ENCODE data around the gene SLC7A4. TPM values are rescaled to one million over a fixed set of nuclear protein-coding genes. Genes with fewer than 3 reads are reported as not detected.

The SLC7A4 gene
- total and polyA plus RNA-seq, 10 of the 15 experiments (the other 5 are each of a cell fraction or from before 2014, with no cell fraction given) = 0.06 to 0.25 (median 0.14) TPM; not detected in 6

DNA sequence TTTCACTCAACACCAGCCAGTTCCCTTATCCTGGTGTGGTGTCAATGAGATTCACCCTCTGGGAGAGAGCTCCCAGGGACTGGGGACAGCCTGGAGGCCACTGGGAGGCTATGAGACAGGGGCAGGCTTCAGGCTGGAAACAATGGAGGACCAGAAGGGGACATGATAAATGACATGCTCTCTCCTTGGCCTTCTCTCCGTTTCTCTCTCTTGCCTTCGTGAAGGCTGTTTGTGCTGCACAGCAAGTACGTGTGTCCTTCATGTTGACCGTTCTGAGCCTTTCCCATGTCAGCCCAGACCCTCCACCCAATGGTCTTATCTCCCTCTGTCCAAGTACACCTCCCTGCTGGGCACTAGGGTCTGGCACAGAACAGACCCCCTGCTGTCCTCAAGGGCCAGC is 51.8 kb downstream of the SLC7A4 start:
- Histone ChIP-seq H3K4me1 (ENCODE audit: control insufficient read depth, insufficient read depth, low read length) (peaks cover 10% of the 10 kb centered on the region; the same call in 1 of the 2 replicates), H3K27ac (ENCODE audit: control insufficient read depth, insufficient read depth) (no peak overlapping the region), H3K27me3 (replicated peaks in 1 of 2; ENCODE audit: control insufficient read depth in 2 of 2, insufficient read depth in 2 of 2, low read length in 1 of 2) (no peaks in the 10 kb centered on the region), H3K79me2 (ENCODE audit: control insufficient read depth, insufficient read depth, low read length) (peaks cover 16% of the 10 kb centered on the region), H3K9ac (ENCODE audit: control insufficient read depth, insufficient read depth, low read length) (no peak overlapping the region), H3K9me3 (replicated peaks; ENCODE audit: control insufficient read depth, insufficient read depth, low read length) (peaks cover 6% of the 10 kb centered on the region; the same call in 2 of the 3 replicates), H4K20me1 (ENCODE audit: control insufficient read depth, insufficient read depth) (no peaks in the 10 kb centered on the region), H3K4me3 (no peak overlapping the region), H3K36me3 (ENCODE audit: control insufficient read depth in 2 of 2, insufficient read depth in 2 of 2, low read length in 1 of 2) (no peaks in the 10 kb centered on the region), H2AFZ (ENCODE audit: control insufficient read depth, low read depth, low read length) (no peak overlapping the region), H3K4me2 (ENCODE audit: control insufficient read depth, insufficient read depth) (peak overlapping the region; percentile 97)
- no TSS peak for BruUV-seq (replicated peaks)
- in situ Hi-C loops (cut with MboI) (no loop called here), intact Hi-C loops (cut with micrococcal nuclease; ENCODE audit: unreplicated experiment) (no loop called here)
- DNase-seq (ENCODE audit: low read depth, low spot score) (no peak), FAIRE-seq (no peak), ATAC-seq (no peak)
- POLR2A ChIA-PET = no interaction called here
- WGBS (ENCODE audit: insufficient coverage, insufficient replicate concordance, low lambda C conversion rate, missing lambda C conversion rate) = 92% methylated on average over 4 of the region's 4 CpGs
- CTCF ChIA-PET = no interaction called here
- SMC1A ChIA-PET (ENCODE audit: uncharacterized antibody, unreplicated experiment) = no interaction called here
- RAD21 ChIA-PET (ENCODE audit: unreplicated experiment) = no interaction called here
- TF ChIP-seq, protein P1, sequence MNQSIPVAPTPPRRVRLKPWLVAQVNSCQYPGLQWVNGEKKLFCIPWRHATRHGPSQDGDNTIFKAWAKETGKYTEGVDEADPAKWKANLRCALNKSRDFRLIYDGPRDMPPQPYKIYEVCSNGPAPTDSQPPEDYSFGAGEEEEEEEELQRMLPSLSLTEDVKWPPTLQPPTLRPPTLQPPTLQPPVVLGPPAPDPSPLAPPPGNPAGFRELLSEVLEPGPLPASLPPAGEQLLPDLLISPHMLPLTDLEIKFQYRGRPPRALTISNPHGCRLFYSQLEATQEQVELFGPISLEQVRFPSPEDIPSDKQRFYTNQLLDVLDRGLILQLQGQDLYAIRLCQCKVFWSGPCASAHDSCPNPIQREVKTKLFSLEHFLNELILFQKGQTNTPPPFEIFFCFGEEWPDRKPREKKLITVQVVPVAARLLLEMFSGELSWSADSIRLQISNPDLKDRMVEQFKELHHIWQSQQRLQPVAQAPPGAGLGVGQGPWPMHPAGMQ (IDR thresholded peaks at IDR 0.05; ENCODE audit: borderline replicate concordance) = no peak
- TF ChIP-seq, protein P2, sequence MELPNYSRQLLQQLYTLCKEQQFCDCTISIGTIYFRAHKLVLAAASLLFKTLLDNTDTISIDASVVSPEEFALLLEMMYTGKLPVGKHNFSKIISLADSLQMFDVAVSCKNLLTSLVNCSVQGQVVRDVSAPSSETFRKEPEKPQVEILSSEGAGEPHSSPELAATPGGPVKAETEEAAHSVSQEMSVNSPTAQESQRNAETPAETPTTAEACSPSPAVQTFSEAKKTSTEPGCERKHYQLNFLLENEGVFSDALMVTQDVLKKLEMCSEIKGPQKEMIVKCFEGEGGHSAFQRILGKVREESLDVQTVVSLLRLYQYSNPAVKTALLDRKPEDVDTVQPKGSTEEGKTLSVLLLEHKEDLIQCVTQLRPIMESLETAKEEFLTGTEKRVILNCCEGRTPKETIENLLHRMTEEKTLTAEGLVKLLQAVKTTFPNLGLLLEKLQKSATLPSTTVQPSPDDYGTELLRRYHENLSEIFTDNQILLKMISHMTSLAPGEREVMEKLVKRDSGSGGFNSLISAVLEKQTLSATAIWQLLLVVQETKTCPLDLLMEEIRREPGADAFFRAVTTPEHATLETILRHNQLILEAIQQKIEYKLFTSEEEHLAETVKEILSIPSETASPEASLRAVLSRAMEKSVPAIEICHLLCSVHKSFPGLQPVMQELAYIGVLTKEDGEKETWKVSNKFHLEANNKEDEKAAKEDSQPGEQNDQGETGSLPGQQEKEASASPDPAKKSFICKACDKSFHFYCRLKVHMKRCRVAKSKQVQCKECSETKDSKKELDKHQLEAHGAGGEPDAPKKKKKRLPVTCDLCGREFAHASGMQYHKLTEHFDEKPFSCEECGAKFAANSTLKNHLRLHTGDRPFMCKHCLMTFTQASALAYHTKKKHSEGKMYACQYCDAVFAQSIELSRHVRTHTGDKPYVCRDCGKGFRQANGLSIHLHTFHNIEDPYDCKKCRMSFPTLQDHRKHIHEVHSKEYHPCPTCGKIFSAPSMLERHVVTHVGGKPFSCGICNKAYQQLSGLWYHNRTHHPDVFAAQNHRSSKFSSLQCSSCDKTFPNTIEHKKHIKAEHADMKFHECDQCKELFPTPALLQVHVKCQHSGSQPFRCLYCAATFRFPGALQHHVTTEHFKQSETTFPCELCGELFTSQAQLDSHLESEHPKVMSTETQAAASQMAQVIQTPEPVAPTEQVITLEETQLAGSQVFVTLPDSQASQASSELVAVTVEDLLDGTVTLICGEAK (IDR thresholded peaks at IDR 0.05; ENCODE audit: borderline replicate concordance) = no peak
- no peak for TF ChIP-seq CHD4 (IDR thresholded peaks at IDR 0.05)
- no peak for TF ChIP-seq SPI1 (IDR thresholded peaks at IDR 0.05; ENCODE audit: borderline replicate concordance, insufficient read depth, low read depth, low read length)
- TF ChIP-seq GABPA (IDR thresholded peaks at IDR 0.05; ENCODE audit: low read depth) = no peak
- TF ChIP-seq, protein P3, sequence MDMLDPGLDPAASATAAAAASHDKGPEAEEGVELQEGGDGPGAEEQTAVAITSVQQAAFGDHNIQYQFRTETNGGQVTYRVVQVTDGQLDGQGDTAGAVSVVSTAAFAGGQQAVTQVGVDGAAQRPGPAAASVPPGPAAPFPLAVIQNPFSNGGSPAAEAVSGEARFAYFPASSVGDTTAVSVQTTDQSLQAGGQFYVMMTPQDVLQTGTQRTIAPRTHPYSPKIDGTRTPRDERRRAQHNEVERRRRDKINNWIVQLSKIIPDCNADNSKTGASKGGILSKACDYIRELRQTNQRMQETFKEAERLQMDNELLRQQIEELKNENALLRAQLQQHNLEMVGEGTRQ (IDR thresholded peaks at IDR 0.05; ENCODE audit: borderline replicate concordance, low read depth, low read length) = no peak
- TF ChIP-seq CREB1 (IDR thresholded peaks at IDR 0.05; ENCODE audit: low read depth) = no peak
- no peak for TF ChIP-seq EED (IDR thresholded peaks at IDR 0.05; ENCODE audit: low read depth)
- TF ChIP-seq NRF1 (conservative IDR thresholded peaks at IDR 0.05; ENCODE audit: low read depth, low read length) = no peak
- no peak for TF ChIP-seq JUND (IDR thresholded peaks at IDR 0.05; ENCODE audit: low read depth, low read length)
- TF ChIP-seq SMAD5 (IDR thresholded peaks at IDR 0.05; ENCODE audit: low read depth) = no peak
- TF ChIP-seq ZSCAN29 (IDR thresholded peaks at IDR 0.05) = no peak
- TF ChIP-seq MTA2 (IDR thresholded peaks at IDR 0.05; ENCODE audit: low read depth) = no peak
- TF ChIP-seq ASH2L (IDR thresholded peaks at IDR 0.05; ENCODE audit: borderline replicate concordance, low read depth) = no peak
- TF ChIP-seq, protein P4, sequence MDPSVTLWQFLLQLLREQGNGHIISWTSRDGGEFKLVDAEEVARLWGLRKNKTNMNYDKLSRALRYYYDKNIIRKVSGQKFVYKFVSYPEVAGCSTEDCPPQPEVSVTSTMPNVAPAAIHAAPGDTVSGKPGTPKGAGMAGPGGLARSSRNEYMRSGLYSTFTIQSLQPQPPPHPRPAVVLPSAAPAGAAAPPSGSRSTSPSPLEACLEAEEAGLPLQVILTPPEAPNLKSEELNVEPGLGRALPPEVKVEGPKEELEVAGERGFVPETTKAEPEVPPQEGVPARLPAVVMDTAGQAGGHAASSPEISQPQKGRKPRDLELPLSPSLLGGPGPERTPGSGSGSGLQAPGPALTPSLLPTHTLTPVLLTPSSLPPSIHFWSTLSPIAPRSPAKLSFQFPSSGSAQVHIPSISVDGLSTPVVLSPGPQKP (IDR thresholded peaks at IDR 0.05; ENCODE audit: low read depth, low read length) = no peak
- no peak for TF ChIP-seq CEBPB (IDR thresholded peaks at IDR 0.05; ENCODE audit: borderline replicate concordance in 1 of 2, low read depth in 2 of 2, low read length in 2 of 2)
- no peak for TF ChIP-seq IRF4 (IDR thresholded peaks at IDR 0.05; ENCODE audit: low read depth, low read length)
- no peak for TF ChIP-seq EP300 (IDR thresholded peaks at IDR 0.05; ENCODE audit: borderline replicate concordance in 1 of 2, control insufficient read depth in 1 of 2, low read depth in 2 of 2, low read length in 2 of 2)
- no peak for TF ChIP-seq BRCA1 (IDR thresholded peaks at IDR 0.05; ENCODE audit: low read depth, low read length)

Measured in GM12878 (cell line).